HEK293 (cell line): Measurements from ENCODE around the gene GNG12.
A peak's percentile ranks its signal among the peaks of the same experiment; 100 is the strongest.

Experiments
- CTCF ChIA-PET: fragments of 350-600 bp; formaldehyde crosslinking; extraction: SDS; loops from one replicate; lab custom pipeline; 2021; ENCODE audit warnings: antibody characterized with exemption; lab: Yijun Ruan, JAX
- POLR2A ChIA-PET: fragments of 300-600 bp; formaldehyde crosslinking; extraction: SDS; loops from one replicate; lab custom pipeline; 2020; ENCODE audit warnings: antibody characterized with exemption, inconsistent platforms; lab: Yijun Ruan, JAX
- H3K27ac ChIP-seq: fragments of 200-500 bp; sonication (Bioruptor generic); 2 replicates; pipeline ENCODE4 v1.5.1; 2014; ENCODE audit warnings: low read depth, low read length, control low read depth, inconsistent platforms; ENCODE audit errors: extremely low read depth
- H3K36me3 ChIP-seq, 2 experiments: fragments of 200-500 bp in 1 of 2; sonication (Bioruptor generic) in 1 of 2; 1 replicate in 1 of 2; 2 replicates in 1 of 2; pipeline ENCODE4 v1.5.1; 2014 to 2017; ENCODE audit warnings: inconsistent platforms in 2 of 2, low read length in 2 of 2; ENCODE audit not compliant: control insufficient read depth in 2 of 2, insufficient read depth in 1 of 2
- H3K4me1 ChIP-seq: fragments of 200-500 bp; sonication (Bioruptor generic); 2 replicates; pipeline ENCODE4 v1.5.1; 2014; ENCODE audit warnings: mild to moderate bottlenecking, low read length, inconsistent platforms; ENCODE audit not compliant: control insufficient read depth, insufficient read depth
- H3K4me3 ChIP-seq: 2 replicates; pipeline ENCODE4 v1.5.1; 2011; ENCODE audit warnings: low read depth, mild to moderate bottlenecking, control low read depth, low read length, moderate library complexity
- H3K9me3 ChIP-seq: fragments of 200-500 bp; sonication (Bioruptor generic); 2 replicates; pipeline ENCODE4 v1.5.1; 2014; ENCODE audit warnings: low read depth, low read length, inconsistent platforms; ENCODE audit not compliant: control insufficient read depth, insufficient read depth
- EGR2 ChIP-seq: fragments of 450-650 bp; formaldehyde crosslinking; IDR thresholded peaks from 2 replicates; pipeline ENCODE4 v1.5.1; 2016; ENCODE audit warnings: low read depth, missing biosample characterization, missing genetic modification characterization
- FEZF1 ChIP-seq: fragments of 450-650 bp; formaldehyde crosslinking; IDR thresholded peaks from 2 replicates; pipeline ENCODE4 v1.5.1; 2016; ENCODE audit warnings: missing biosample characterization, missing genetic modification characterization
- HOXA7 ChIP-seq: sonication (generic); formaldehyde crosslinking; IDR thresholded peaks from 2 replicates; pipeline ENCODE4 v1.8.1; 2022; ENCODE audit warnings: missing genetic modification reagents, borderline replicate concordance
- MEIS1 ChIP-seq: sonication (generic); formaldehyde crosslinking; IDR thresholded peaks from 2 replicates; pipeline ENCODE4 v1.8.1; 2022; ENCODE audit warnings: missing genetic modification reagents, mild to moderate bottlenecking, borderline replicate concordance
- MYNN ChIP-seq: fragments of 450-650 bp; formaldehyde crosslinking; IDR thresholded peaks from 2 replicates; pipeline ENCODE4 v1.5.1; 2016; ENCODE audit warnings: missing biosample characterization, missing genetic modification characterization, borderline replicate concordance
- MZF1 ChIP-seq: fragments of 450-650 bp; formaldehyde crosslinking; IDR thresholded peaks from 2 replicates; pipeline ENCODE4 v1.5.1; 2017; ENCODE audit warnings: missing biosample characterization, missing genetic modification characterization, borderline replicate concordance
- RBAK ChIP-seq: fragments of 450-650 bp; formaldehyde crosslinking; IDR thresholded peaks from 2 replicates; pipeline ENCODE4 v1.5.1; 2016; ENCODE audit warnings: missing biosample characterization, missing genetic modification characterization
- TCF7L2 ChIP-seq: IDR thresholded peaks from 2 replicates; pipeline ENCODE4 v1.6.1; 2011; ENCODE audit warnings: low read depth, mild to moderate bottlenecking, inconsistent platforms, low read length, moderate library complexity, borderline replicate concordance
- TRIM28 ChIP-seq: IDR thresholded peaks from 2 replicates; pipeline ENCODE4 v1.6.1; 2011; ENCODE audit warnings: low read length, control low read depth, borderline replicate concordance
- ZBTB20 ChIP-seq: fragments of 450-650 bp; formaldehyde crosslinking; IDR thresholded peaks from 2 replicates; pipeline ENCODE4 v1.5.1; 2016; ENCODE audit warnings: missing biosample characterization, missing genetic modification characterization
- ZIC2 ChIP-seq: fragments of 450-650 bp; formaldehyde crosslinking; IDR thresholded peaks from 2 replicates; pipeline ENCODE4 v1.5.1; 2016; ENCODE audit warnings: missing biosample characterization, missing genetic modification characterization
- ZNF114 ChIP-seq: fragments of 450-650 bp; formaldehyde crosslinking; IDR thresholded peaks from 2 replicates; pipeline ENCODE4 v1.5.0; 2017; ENCODE audit warnings: missing biosample characterization, missing genetic modification characterization
- ZNF133 ChIP-seq: fragments of 450-650 bp; formaldehyde crosslinking; IDR thresholded peaks from 2 replicates; pipeline ENCODE4 v1.5.1; 2016; ENCODE audit warnings: missing biosample characterization, missing genetic modification characterization
- ZNF169 ChIP-seq: fragments of 450-650 bp; formaldehyde crosslinking; IDR thresholded peaks from 2 replicates; pipeline ENCODE4 v1.5.1; 2016; ENCODE audit warnings: missing biosample characterization, missing genetic modification characterization
- ZNF221 ChIP-seq: fragments of 450-650 bp; formaldehyde crosslinking; IDR thresholded peaks from 2 replicates; pipeline ENCODE4 v1.5.1; 2017; ENCODE audit warnings: missing biosample characterization, missing genetic modification characterization, borderline replicate concordance
- ZNF223 ChIP-seq: fragments of 450-650 bp; formaldehyde crosslinking; IDR thresholded peaks from 2 replicates; pipeline ENCODE4 v1.5.1; 2016; ENCODE audit warnings: missing biosample characterization, missing genetic modification characterization
- ZNF423 ChIP-seq: fragments of 450-650 bp; formaldehyde crosslinking; IDR thresholded peaks from 2 replicates; pipeline ENCODE4 v1.5.1; 2016; ENCODE audit warnings: missing biosample characterization, missing genetic modification characterization
- ZNF433 ChIP-seq: fragments of 450-650 bp; formaldehyde crosslinking; IDR thresholded peaks from 2 replicates; pipeline ENCODE4 v1.5.1; 2016; ENCODE audit warnings: missing biosample characterization, missing genetic modification characterization, low read depth
- ZNF529 ChIP-seq: fragments of 450-650 bp; formaldehyde crosslinking; IDR thresholded peaks from 2 replicates; pipeline ENCODE4 v1.5.1; 2017; ENCODE audit warnings: missing genetic modification characterization, missing biosample characterization; ENCODE audit not compliant: insufficient replicate concordance
- ZNF555 ChIP-seq: fragments of 450-650 bp; formaldehyde crosslinking; conservative IDR thresholded peaks from 2 replicates; pipeline ENCODE4 v1.5.1; 2017; ENCODE audit warnings: missing biosample characterization, mild to moderate bottlenecking, missing genetic modification characterization, inconsistent platforms
- ZNF654 ChIP-seq: fragments of 450-650 bp; formaldehyde crosslinking; IDR thresholded peaks from 2 replicates; pipeline ENCODE4 v1.5.1; 2016; ENCODE audit warnings: low read depth, missing biosample characterization, missing genetic modification characterization
- ZNF664 ChIP-seq: fragments of 450-650 bp; formaldehyde crosslinking; IDR thresholded peaks from 2 replicates; pipeline ENCODE4 v1.5.1; 2016; ENCODE audit warnings: missing biosample characterization, missing genetic modification characterization
- ZNF777 ChIP-seq: fragments of 450-650 bp; formaldehyde crosslinking; IDR thresholded peaks from 2 replicates; pipeline ENCODE4 v1.5.1; 2017; ENCODE audit warnings: missing biosample characterization, missing genetic modification characterization, borderline replicate concordance
- ZNF792 ChIP-seq: fragments of 450-650 bp; formaldehyde crosslinking; IDR thresholded peaks from 2 replicates; pipeline ENCODE4 v1.5.1; 2016; ENCODE audit warnings: missing biosample characterization, missing genetic modification characterization
- ZXDB ChIP-seq: fragments of 450-650 bp; formaldehyde crosslinking; IDR thresholded peaks from 2 replicates; pipeline ENCODE4 v1.5.1; 2016; ENCODE audit warnings: missing biosample characterization, missing genetic modification characterization
- TF ChIP-seq, protein P1 (sequence below): fragments of 450-650 bp; formaldehyde crosslinking; optimal IDR thresholded peaks from 2 replicates; pipeline ENCODE3; 2016; ENCODE audit warnings: missing biosample characterization, mild to moderate bottlenecking, missing genetic modification characterization
- TF ChIP-seq, protein P2 (sequence below): fragments of 450-650 bp; formaldehyde crosslinking; IDR thresholded peaks from 2 replicates; pipeline ENCODE4 v1.5.1; 2016; ENCODE audit warnings: missing biosample characterization, missing genetic modification characterization
- TF ChIP-seq, protein P3 (sequence below): fragments of 450-650 bp; IDR thresholded peaks from 2 replicates; pipeline ENCODE4 v1.5.1; 2018; ENCODE audit warnings: missing biosample characterization, mild to moderate bottlenecking, missing genetic modification characterization
- TF ChIP-seq, protein P4 (sequence below): fragments of 450-650 bp; formaldehyde crosslinking; IDR thresholded peaks from 2 replicates; pipeline ENCODE4 v1.5.1; 2016; ENCODE audit warnings: missing biosample characterization, missing genetic modification characterization
- TF ChIP-seq, protein P5 (sequence below): fragments of 450-650 bp; formaldehyde crosslinking; IDR thresholded peaks from 2 replicates; pipeline ENCODE4 v1.5.1; 2017; ENCODE audit warnings: missing biosample characterization, missing genetic modification characterization

The GNG12 gene

DNA sequence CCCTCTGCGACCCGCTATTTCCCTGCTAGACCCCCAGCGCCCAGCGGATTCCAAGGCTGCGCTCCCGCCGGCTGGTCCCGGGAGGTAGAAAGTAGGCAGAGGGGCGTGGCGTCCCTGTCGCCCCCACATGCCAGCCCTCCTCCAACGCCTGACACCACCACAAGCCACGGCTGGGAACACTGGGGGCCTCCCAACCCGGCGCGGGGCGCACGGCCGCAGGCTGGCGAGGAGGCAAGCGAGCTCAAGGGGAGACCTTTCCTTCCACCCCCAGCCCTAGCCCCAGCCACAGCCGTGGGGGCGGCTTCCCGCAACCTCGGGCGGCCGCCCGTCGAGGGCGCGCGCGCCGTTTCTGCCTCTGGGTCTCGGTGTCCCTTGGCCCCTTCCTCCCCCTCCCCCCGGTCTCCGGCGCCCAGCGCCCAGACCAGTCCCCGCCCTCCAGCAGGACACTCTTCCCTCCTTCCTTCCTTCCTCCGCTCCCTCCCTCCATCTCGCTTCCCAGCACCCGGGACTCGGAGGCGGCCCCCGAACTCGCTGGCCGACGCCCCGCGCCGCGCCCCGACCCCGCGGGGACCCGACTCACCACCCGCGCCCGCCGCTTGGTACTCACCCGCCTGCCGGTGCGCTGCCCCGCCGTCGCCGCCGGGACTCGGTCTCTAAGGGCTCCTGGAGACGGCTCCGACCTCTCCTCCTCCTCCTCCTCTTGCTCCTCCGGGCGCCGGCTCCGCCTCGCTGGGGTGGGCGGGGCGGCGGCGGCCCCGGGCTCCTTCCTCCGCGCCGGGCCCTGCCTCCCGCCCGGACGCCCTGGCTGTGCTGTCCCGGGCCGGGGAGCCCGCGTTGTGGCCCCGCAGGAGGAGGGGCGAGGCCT lies at the start of gene GNG12:
TSS of gene GNG12 (minus strand) at position 731 of the 865 bp plus-strand sequence. CDS start 125,781 bp downstream, outside the sequence.
- Histone ChIP-seq H3K36me3 (no peaks in the 10 kb centered on the region), H3K9me3 (no peaks in the 10 kb centered on the region), H3K27ac (peak within 1 kb of the TSS; percentile 91), H3K4me3 (peak within 1 kb of the TSS; percentile 62), H3K4me1 (peaks cover 31% of the 10 kb centered on the region)
- POLR2A ChIA-PET, result interaction anchor here (1.4 to 2.9 kb wide), 6 partner anchors 11 to 67 kb away, joined by 3 to 16 read pairs (median 5); no protein-coding TSS in a partner anchor
- CTCF ChIA-PET, result interaction anchor here (0.6 to 1.7 kb wide), 6 partner anchors 17 to 285 kb away, joined by 3 to 6 read pairs (median 3); no protein-coding TSS in a partner anchor
- TF ChIP-seq RBAK (tag by site-specific recombination) (no peak), ZNF169 (no peak), TRIM28 (no peak), HOXA7 (CRISPR knock-in tag) (no peak), ZBTB20 (tag by site-specific recombination) (peak; percentile 66; the same call in 1 of the 2 replicates), ZIC2 (tag by site-specific recombination) (peak; percentile 93), MYNN (tag by site-specific recombination) (no peak), ZNF133 (tag by site-specific recombination) (no peak), ZNF114 (no peak), MZF1 (tag by site-specific recombination) (no peak), ZNF664 (tag by site-specific recombination) (no peak), EGR2 (tag by site-specific recombination) (peak; percentile 93), ZNF555 (no peak), ZNF529 (tag by site-specific recombination) (no peak), ZNF223 (tag by site-specific recombination) (no peak), ZNF654 (tag by site-specific recombination) (no peak), ZNF777 (tag by site-specific recombination) (peak; percentile 71; the same call in 1 of the 2 replicates), ZNF423 (tag by site-specific recombination) (peak; percentile 10; the same call in 1 of the 2 replicates), ZNF792 (tag by site-specific recombination) (no peak), FEZF1 (no peak), TCF7L2 (no peak), ZNF221 (tag by site-specific recombination) (no peak), MEIS1 (CRISPR knock-in tag) (no peak), ZNF433 (tag by site-specific recombination) (no peak), ZXDB (tag by site-specific recombination) (peak; percentile 71)
- TF ChIP-seq, protein P1, sequence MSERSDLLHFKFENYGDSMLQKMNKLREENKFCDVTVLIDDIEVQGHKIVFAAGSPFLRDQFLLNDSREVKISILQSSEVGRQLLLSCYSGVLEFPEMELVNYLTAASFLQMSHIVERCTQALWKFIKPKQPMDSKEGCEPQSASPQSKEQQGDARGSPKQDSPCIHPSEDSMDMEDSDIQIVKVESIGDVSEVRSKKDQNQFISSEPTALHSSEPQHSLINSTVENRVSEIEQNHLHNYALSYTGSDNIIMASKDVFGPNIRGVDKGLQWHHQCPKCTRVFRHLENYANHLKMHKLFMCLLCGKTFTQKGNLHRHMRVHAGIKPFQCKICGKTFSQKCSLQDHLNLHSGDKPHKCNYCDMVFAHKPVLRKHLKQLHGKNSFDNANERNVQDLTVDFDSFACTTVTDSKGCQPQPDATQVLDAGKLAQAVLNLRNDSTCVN, result peak; percentile 90
- TF ChIP-seq, protein P2, sequence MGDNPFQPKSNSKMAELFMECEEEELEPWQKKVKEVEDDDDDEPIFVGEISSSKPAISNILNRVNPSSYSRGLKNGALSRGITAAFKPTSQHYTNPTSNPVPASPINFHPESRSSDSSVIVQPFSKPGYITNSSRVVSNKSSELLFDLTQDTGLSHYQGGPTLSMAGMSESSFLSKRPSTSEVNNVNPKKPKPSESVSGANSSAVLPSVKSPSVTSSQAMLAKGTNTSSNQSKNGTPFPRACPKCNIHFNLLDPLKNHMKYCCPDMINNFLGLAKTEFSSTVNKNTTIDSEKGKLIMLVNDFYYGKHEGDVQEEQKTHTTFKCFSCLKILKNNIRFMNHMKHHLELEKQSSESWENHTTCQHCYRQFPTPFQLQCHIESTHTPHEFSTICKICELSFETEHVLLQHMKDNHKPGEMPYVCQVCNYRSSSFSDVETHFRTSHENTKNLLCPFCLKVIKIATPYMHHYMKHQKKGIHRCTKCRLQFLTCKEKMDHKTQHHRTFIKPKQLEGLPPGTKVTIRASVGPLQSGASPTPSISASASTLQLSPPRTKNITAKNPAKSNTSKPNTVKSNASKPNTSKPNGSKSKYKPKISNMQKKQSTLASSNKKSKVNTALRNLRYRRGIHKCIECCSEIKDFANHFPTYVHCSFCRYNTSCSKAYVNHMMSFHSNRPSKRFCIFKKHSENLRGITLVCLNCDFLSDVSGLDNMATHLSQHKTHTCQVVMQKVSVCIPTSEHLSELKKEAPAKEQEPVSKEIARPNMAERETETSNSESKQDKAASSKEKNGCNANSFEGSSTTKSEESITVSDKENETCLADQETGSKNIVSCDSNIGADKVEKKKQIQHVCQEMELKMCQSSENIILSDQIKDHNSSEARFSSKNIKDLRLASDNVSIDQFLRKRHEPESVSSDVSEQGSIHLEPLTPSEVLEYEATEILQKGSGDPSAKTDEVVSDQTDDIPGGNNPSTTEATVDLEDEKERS (tag by site-specific recombination), result no peak
- TF ChIP-seq, protein P3, sequence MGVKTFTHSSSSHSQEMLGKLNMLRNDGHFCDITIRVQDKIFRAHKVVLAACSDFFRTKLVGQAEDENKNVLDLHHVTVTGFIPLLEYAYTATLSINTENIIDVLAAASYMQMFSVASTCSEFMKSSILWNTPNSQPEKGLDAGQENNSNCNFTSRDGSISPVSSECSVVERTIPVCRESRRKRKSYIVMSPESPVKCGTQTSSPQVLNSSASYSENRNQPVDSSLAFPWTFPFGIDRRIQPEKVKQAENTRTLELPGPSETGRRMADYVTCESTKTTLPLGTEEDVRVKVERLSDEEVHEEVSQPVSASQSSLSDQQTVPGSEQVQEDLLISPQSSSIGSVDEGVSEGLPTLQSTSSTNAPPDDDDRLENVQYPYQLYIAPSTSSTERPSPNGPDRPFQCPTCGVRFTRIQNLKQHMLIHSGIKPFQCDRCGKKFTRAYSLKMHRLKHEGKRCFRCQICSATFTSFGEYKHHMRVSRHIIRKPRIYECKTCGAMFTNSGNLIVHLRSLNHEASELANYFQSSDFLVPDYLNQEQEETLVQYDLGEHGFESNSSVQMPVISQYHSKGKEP (tag by site-specific recombination), result no peak
- TF ChIP-seq, protein P4, sequence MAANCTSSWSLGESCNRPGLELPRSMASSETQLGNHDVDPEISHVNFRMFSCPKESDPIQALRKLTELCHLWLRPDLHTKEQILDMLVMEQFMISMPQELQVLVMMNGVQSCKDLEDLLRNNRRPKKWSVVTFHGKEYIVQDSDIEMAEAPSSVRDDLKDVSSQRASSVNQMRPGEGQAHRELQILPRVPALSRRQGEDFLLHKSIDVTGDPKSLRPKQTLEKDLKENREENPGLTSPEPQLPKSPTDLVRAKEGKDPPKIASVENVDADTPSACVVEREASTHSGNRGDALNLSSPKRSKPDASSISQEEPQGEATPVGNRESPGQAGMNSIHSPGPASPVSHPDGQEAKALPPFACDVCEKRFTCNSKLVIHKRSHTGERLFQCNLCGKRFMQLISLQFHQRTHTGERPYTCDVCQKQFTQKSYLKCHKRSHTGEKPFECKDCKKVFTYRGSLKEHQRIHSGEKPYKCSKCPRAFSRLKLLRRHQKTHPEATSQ (tag by site-specific recombination), result peak; percentile 61; the same call in 1 of the 2 replicates
- TF ChIP-seq, protein P5, sequence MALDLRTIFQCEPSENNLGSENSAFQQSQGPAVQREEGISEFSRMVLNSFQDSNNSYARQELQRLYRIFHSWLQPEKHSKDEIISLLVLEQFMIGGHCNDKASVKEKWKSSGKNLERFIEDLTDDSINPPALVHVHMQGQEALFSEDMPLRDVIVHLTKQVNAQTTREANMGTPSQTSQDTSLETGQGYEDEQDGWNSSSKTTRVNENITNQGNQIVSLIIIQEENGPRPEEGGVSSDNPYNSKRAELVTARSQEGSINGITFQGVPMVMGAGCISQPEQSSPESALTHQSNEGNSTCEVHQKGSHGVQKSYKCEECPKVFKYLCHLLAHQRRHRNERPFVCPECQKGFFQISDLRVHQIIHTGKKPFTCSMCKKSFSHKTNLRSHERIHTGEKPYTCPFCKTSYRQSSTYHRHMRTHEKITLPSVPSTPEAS, result no peak
